C4-2B (cell line): ENCODE results near the gene DAND5.

Source experiments
- CTCF ChIP-seq: fragments of 450-650 bp; conservative IDR thresholded peaks from 2 replicates; pipeline ENCODE4 v1.5.1; 2017; ENCODE audit warnings: mild to moderate bottlenecking
- ZFX ChIP-seq: fragments of 450-650 bp; IDR thresholded peaks from 2 replicates; pipeline ENCODE4 v1.6.1; 2017

- TF ChIP-seq CTCF, result no peak
- TF ChIP-seq ZFX, result no peak
Measured at GRCh38 chr19:12935071-12935470, 34.3 kb upstream of the DAND5 start.
